ENCODE data around the gene STON2.

DNA sequence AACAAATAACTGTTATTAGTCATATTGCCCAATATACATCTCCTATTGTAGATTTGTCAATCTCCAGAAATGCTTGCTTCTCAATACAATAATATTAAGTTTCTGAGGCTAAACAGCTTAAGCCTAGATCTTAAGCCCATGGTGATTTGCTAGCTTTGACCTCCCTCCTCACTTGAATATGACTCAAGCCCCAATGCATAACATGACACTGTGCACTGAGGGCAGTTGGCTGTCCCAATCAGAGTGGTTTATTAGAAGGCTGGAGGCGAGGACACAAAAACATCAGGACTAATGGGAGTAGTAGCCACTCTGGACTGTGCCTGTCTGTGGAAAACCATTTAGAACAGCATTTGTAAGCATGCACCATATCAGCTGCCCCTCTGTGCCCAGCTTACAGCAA lies 98.3 kb downstream of the STON2 start:
- no peak for TF ChIP-seq POLR2AphosphoS5 (IDR thresholded peaks at IDR 0.05)
- TF ChIP-seq, protein P1, sequence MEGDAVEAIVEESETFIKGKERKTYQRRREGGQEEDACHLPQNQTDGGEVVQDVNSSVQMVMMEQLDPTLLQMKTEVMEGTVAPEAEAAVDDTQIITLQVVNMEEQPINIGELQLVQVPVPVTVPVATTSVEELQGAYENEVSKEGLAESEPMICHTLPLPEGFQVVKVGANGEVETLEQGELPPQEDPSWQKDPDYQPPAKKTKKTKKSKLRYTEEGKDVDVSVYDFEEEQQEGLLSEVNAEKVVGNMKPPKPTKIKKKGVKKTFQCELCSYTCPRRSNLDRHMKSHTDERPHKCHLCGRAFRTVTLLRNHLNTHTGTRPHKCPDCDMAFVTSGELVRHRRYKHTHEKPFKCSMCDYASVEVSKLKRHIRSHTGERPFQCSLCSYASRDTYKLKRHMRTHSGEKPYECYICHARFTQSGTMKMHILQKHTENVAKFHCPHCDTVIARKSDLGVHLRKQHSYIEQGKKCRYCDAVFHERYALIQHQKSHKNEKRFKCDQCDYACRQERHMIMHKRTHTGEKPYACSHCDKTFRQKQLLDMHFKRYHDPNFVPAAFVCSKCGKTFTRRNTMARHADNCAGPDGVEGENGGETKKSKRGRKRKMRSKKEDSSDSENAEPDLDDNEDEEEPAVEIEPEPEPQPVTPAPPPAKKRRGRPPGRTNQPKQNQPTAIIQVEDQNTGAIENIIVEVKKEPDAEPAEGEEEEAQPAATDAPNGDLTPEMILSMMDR (IDR thresholded peaks at IDR 0.05): no peak

Data from prostate gland (tissue), 2 donors.